Measurements from ENCODE around the gene TOR1A. TPM values are rescaled to one million over a fixed set of nuclear protein-coding genes. Genes with fewer than 3 reads are reported as not detected.

Gene TOR1A
- total RNA-seq, 1 donor from 2014 or later: 29.5 TPM

GRCh38 chr9:129783516-129784361, 40.2 kb downstream of the TOR1A start:
- no peak overlapping the region for H3K27ac Mint-ChIP-seq
- ChIA-PET POLR2A (interaction anchor here (0.6 to 1.4 kb wide), 4 partner anchors 173 to 645 kb away, joined by 3 to 7 read pairs (median 4); no protein-coding TSS in a partner anchor), CTCF (interaction anchor here (1.5 to 5.4 kb wide), 7 partner anchors 24 to 652 kb away, joined by 4 to 18 read pairs (median 6); no protein-coding TSS in a partner anchor)
- H3K36me3 Mint-ChIP-seq (ENCODE audit: low read depth): no peaks in the 10 kb centered on the region
- TF ChIP-seq, protein P1, sequence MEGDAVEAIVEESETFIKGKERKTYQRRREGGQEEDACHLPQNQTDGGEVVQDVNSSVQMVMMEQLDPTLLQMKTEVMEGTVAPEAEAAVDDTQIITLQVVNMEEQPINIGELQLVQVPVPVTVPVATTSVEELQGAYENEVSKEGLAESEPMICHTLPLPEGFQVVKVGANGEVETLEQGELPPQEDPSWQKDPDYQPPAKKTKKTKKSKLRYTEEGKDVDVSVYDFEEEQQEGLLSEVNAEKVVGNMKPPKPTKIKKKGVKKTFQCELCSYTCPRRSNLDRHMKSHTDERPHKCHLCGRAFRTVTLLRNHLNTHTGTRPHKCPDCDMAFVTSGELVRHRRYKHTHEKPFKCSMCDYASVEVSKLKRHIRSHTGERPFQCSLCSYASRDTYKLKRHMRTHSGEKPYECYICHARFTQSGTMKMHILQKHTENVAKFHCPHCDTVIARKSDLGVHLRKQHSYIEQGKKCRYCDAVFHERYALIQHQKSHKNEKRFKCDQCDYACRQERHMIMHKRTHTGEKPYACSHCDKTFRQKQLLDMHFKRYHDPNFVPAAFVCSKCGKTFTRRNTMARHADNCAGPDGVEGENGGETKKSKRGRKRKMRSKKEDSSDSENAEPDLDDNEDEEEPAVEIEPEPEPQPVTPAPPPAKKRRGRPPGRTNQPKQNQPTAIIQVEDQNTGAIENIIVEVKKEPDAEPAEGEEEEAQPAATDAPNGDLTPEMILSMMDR (IDR thresholded peaks at IDR 0.05): peak; percentile 74
- DNase-seq: peak; percentile 46
- peaks cover 3% of the 10 kb centered on the region for H3K4me1 Mint-ChIP-seq
- peak; percentile 98 for ATAC-seq (ENCODE audit: low read depth)
- H3K27me3 Mint-ChIP-seq: peaks cover 15% of the 10 kb centered on the region
- no peaks in the 10 kb centered on the region for H3K9me3 Mint-ChIP-seq
- H3K4me3 Mint-ChIP-seq: no peak overlapping the region
- intact Hi-C loops (cut with micrococcal nuclease): loop anchor here (1.0 to 5.0 kb wide), 6 partner anchors 46 to 776 kb away; partner anchors contain the start of gene ASB6

- no peaks in the 10 kb centered on the region for H3K36me3 Mint-ChIP-seq (ENCODE audit: low read depth)
- intact Hi-C loops (cut with micrococcal nuclease): loop anchor here (5.0 kb wide), 1 partner anchor 775 kb away; no protein-coding TSS in a partner anchor
- peaks cover 17% of the 10 kb centered on the region for H3K27me3 Mint-ChIP-seq
- no peak for DNase-seq
- CTCF ChIA-PET: interaction anchor here (1.5 to 5.4 kb wide), 4 partner anchors 22 to 650 kb away, joined by 4 to 18 read pairs (median 10); no protein-coding TSS in a partner anchor
- H3K27ac Mint-ChIP-seq: no peak overlapping the region
- no peaks in the 10 kb centered on the region for H3K9me3 Mint-ChIP-seq
- POLR2A ChIA-PET: interaction anchor here (0.9 kb wide), 1 partner anchor 650 kb away, joined by 4 read pairs; no protein-coding TSS in a partner anchor
- TF ChIP-seq, protein P1 (IDR thresholded peaks at IDR 0.05): no peak
- ATAC-seq (ENCODE audit: low read depth): no peak
- no peak overlapping the region for H3K4me3 Mint-ChIP-seq
- H3K4me1 Mint-ChIP-seq: peaks cover 3% of the 10 kb centered on the region
Observed at GRCh38 chr9:129781981-129782380, 42.0 kb downstream of the TOR1A start.

DNA sequence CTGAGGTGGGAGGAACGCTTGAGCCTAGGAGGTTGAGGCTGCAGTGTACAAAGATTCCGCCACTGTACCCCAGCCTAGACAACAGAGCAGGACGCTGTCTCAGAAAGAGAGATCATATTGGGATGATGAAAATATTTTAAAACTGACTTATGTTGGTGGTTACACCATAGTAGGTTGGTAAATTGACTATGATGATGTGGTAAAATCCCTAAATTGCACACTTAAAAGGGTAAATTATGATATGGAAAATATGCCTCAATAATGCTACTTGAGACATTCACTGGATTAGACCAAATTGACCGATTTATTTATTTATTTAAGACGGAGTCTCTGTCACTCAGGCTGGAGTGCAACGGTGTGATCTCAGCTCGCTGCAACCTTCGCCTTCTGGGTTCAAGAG, 42.8 kb downstream of the TOR1A start:
- POLR2A ChIA-PET: interaction anchor here (0.9 kb wide), 1 partner anchor 649 kb away, joined by 4 read pairs; no protein-coding TSS in a partner anchor
- Mint-ChIP-seq H3K27ac (no peak overlapping the region), H3K27me3 (peaks cover 20% of the 10 kb centered on the region), H3K4me1 (peaks cover 3% of the 10 kb centered on the region), H3K36me3 (ENCODE audit: low read depth) (no peaks in the 10 kb centered on the region), H3K9me3 (no peaks in the 10 kb centered on the region), H3K4me3 (no peak overlapping the region)
- no peak for ATAC-seq (ENCODE audit: low read depth)
- intact Hi-C loops (cut with micrococcal nuclease): loop anchor here (5.0 kb wide), 1 partner anchor 774 kb away; no protein-coding TSS in a partner anchor
- no peak for DNase-seq
- TF ChIP-seq, protein P1 (IDR thresholded peaks at IDR 0.05): no peak
- CTCF ChIA-PET: interaction anchor here (2.6 to 5.4 kb wide), 3 partner anchors 43 to 650 kb away, joined by 9 to 18 read pairs (median 11); no protein-coding TSS in a partner anchor

GRCh38 chr9:129779560-129780190, 44.3 kb downstream of the TOR1A start:
- Mint-ChIP-seq H3K9me3 (no peaks in the 10 kb centered on the region), H3K4me1 (peaks cover 3% of the 10 kb centered on the region), H3K27me3 (peaks cover 23% of the 10 kb centered on the region), H3K27ac (no peak overlapping the region), H3K4me3 (no peak overlapping the region), H3K36me3 (ENCODE audit: low read depth) (no peaks in the 10 kb centered on the region)
- DNase-seq (no peak), ATAC-seq (ENCODE audit: low read depth) (no peak)
- TF ChIP-seq, protein P1 (IDR thresholded peaks at IDR 0.05): no peak
- intact Hi-C loops (cut with micrococcal nuclease): loop anchor here (5.0 kb wide), 1 partner anchor 772 kb away; no protein-coding TSS in a partner anchor
- ChIA-PET POLR2A (no interaction called here), CTCF (interaction anchor here (5.4 kb wide), 1 partner anchor 648 kb away, joined by 18 read pairs; no protein-coding TSS in a partner anchor)
